CD4-positive, alpha-beta T cell (primary cell): ENCODE data around the gene AGFG2. TPM values are rescaled to one million over a fixed set of nuclear protein-coding genes. Genes with fewer than 3 reads are reported as not detected.

Experiments
- ATAC-seq: fragments of 200-7000 bp; cut with Tn5 transposase; one replicate; pipeline ENCODE4 v1.10.0; 2022; ENCODE audit warnings: mild to moderate bottlenecking; ENCODE audit not compliant: poor library complexity
- CTCF ChIA-PET: fragments of 350-600 bp; sonication (Branson Sonifier 250); formaldehyde crosslinking; loops from one replicate; lab custom pipeline; 2021; ENCODE audit warnings: antibody characterized with exemption, inconsistent platforms; lab: Charles Lee
- POLR2A ChIA-PET: fragments of 350-600 bp; sonication (Branson Sonifier 250); formaldehyde crosslinking; loops from one replicate; lab custom pipeline; 2021; ENCODE audit warnings: antibody characterized with exemption, inconsistent platforms; lab: Charles Lee
- DNase-seq, 14 experiments: peaks; one replicate each; pipeline ENCODE4 v3.0.0-alpha.2; 2013 to 2020; ENCODE audit warnings: mixed read lengths in 2 of 14
- H3K27ac ChIP-seq, 2 donors: one replicate each; pipeline versions ENCODE4 v1.5.1 to v1.7.0; 2013; ENCODE audit warnings: low read length in 2 of 2, low read depth in 1 of 2, mild to moderate bottlenecking in 1 of 2
- H3K27me3 ChIP-seq, 2 experiments: 1 replicate in 1 of 2; 2 replicates in 1 of 2; pipeline versions ENCODE4 v1.6.1 to v1.7.0; 2013; ENCODE audit warnings: low read length in 2 of 2, control low read depth in 1 of 2, mild to moderate bottlenecking in 1 of 2, moderate library complexity in 1 of 2; ENCODE audit not compliant: insufficient read depth in 2 of 2, control insufficient read depth in 1 of 2
- H3K36me3 ChIP-seq: one replicate; pipeline ENCODE4 v1.6.1; 2013; ENCODE audit warnings: low read length, control low read depth; ENCODE audit not compliant: insufficient read depth
- H3K4me1 ChIP-seq: one replicate; pipeline ENCODE4 v1.6.1; 2013; ENCODE audit warnings: low read length, control low read depth; ENCODE audit not compliant: insufficient read depth
- H3K4me3 ChIP-seq: one replicate; pipeline ENCODE4 v1.5.1; 2013; ENCODE audit warnings: mild to moderate bottlenecking, low read length, moderate library complexity
- H3K9me3 ChIP-seq, 2 experiments: 1 replicate in 1 of 2; 2 replicates in 1 of 2; pipeline versions ENCODE4 v1.6.1 to v1.7.0; 2013; ENCODE audit warnings: low read length in 2 of 2, mild to moderate bottlenecking in 2 of 2, control low read depth in 1 of 2, moderate library complexity in 1 of 2; ENCODE audit not compliant: control insufficient read depth in 1 of 2, insufficient read depth in 1 of 2
- H3K27ac Mint-ChIP-seq: one replicate; pipeline ENCODE4 v1.8.0; 2020; ENCODE audit warnings: mixed read lengths
- H3K27me3 Mint-ChIP-seq: one replicate; pipeline ENCODE4 v1.8.0; 2021; ENCODE audit warnings: mixed read lengths
- H3K36me3 Mint-ChIP-seq: one replicate; pipeline ENCODE4 v1.8.0; 2021; ENCODE audit warnings: low read depth, mixed read lengths
- H3K4me1 Mint-ChIP-seq: one replicate; pipeline ENCODE4 v1.8.0; 2021; ENCODE audit warnings: low read depth, mixed read lengths
- H3K4me3 Mint-ChIP-seq: one replicate; pipeline ENCODE4 v1.8.0; 2020; ENCODE audit warnings: mild to moderate bottlenecking, mixed read lengths
- H3K9me3 Mint-ChIP-seq: one replicate; pipeline ENCODE4 v1.8.0; 2020; ENCODE audit warnings: mixed read lengths
- CTCF ChIP-seq: fragments of 200-600 bp; IDR thresholded peaks from one replicate; pipeline ENCODE4 v1.8.0; 2022; ENCODE audit warnings: antibody characterized with exemption, mild to moderate bottlenecking
- intact Hi-C, 2 experiments: fragments of 100-400 bp; cut with DNase I in 1 of 2; cut with micrococcal nuclease in 1 of 2; formaldehyde crosslinking; loops; one replicate each; pipeline versions ENCODE4 v1.15.1 to v1.9.0; 2023 to 2025; cut with DNase I, micrococcal nuclease
- total RNA-seq, 174 experiments: library from RNA in 2 of 174; stranded (reverse) in 2 of 174; gene quantifications; one replicate each; pipeline ENCODE4 v1.2.3 and lab custom pipeline; 2021 to 2026

The AGFG2 gene
- total RNA-seq, 2 experiments from 2014 or later = 6.6 to 9.9 TPM

- H3K36me3 ChIP-seq = peaks cover 11% of the 10 kb centered on the region
- H3K4me1 Mint-ChIP-seq = peaks cover 97% of the 10 kb centered on the region
- H3K9me3 Mint-ChIP-seq = no peaks in the 10 kb centered on the region
- H3K9me3 ChIP-seq = no peaks in the 10 kb centered on the region
- no peaks in the 10 kb centered on the region for H3K27me3 Mint-ChIP-seq
- CTCF ChIA-PET = interaction anchor here (0.9 to 3.9 kb wide), 7 partner anchors 10 to 160 kb away, joined by 3 to 47 read pairs (median 4); partner anchors contain the start of gene POP7
- peak overlapping the region; percentile 73 for H3K27ac Mint-ChIP-seq
- peak overlapping the region; percentile 63 to 84 for H3K27ac ChIP-seq
- intact Hi-C loops = no loop called here
- H3K4me3 ChIP-seq = peak overlapping the region; percentile 29
- H3K4me3 Mint-ChIP-seq = peak overlapping the region; percentile 47
- no peak for TF ChIP-seq CTCF
- peak in 9 of 14 experiments; percentile 21 to 74 (median 44) for DNase-seq
- H3K27me3 ChIP-seq = no peaks in the 10 kb centered on the region
- H3K36me3 Mint-ChIP-seq = peaks cover 24% of the 10 kb centered on the region
- POLR2A ChIA-PET = interaction anchor here (0.8 to 2.2 kb wide), 9 partner anchors 14 to 67 kb away, joined by 3 to 6 read pairs (median 4); partner anchors contain the start of genes MOSPD3 and TSC22D4
- peaks cover 96% of the 10 kb centered on the region for H3K4me1 ChIP-seq
- ATAC-seq = peak; percentile 73
Measured at GRCh38 chr7:100545360-100546128, 6.5 kb downstream of the AGFG2 start.

- Histone ChIP-seq H3K9me3 (no peaks in the 10 kb centered on the region), H3K27me3 (no peaks in the 10 kb centered on the region), H3K27ac (peak overlapping the region; percentile 63 to 84), H3K4me1 (peaks cover 95% of the 10 kb centered on the region), H3K4me3 (peak overlapping the region; percentile 29), H3K36me3 (peaks cover 15% of the 10 kb centered on the region)
- Mint-ChIP-seq H3K9me3 (no peaks in the 10 kb centered on the region), H3K36me3 (peaks cover 27% of the 10 kb centered on the region), H3K27me3 (no peaks in the 10 kb centered on the region), H3K27ac (peak overlapping the region; percentile 73), H3K4me3 (peak overlapping the region; percentile 47), H3K4me1 (peaks cover 92% of the 10 kb centered on the region)
- intact Hi-C loops = no loop called here
- TF ChIP-seq CTCF = no peak
- POLR2A ChIA-PET = interaction anchor here (0.7 to 2.2 kb wide), 9 partner anchors 13 to 160 kb away, joined by 3 to 9 read pairs (median 5); partner anchors contain the start of genes FBXO24, LRCH4, MEPCE and POP7
- peak; percentile 33 for ATAC-seq
- CTCF ChIA-PET = interaction anchor here (1.0 to 3.9 kb wide), 4 partner anchors 13 to 159 kb away, joined by 3 to 47 read pairs (median 4); partner anchors contain the start of gene POP7
- DNase-seq = peak in 3 of 14 experiments; percentile 67 to 80 (median 76)
Measured at GRCh38 chr7:100546129-100546925, 7.3 kb downstream of the AGFG2 start.
